Heart left ventricle (tissue), 13 donors: Measurements from ENCODE around the gene DNAH3.

ENCODE experiments used
- POLR2A ChIP-seq, 2 donors: fragments of 450-650 bp; IDR thresholded peaks; one replicate each; pipeline ENCODE4 v1.6.1; 2017; ENCODE audit warnings: antibody characterized with exemption in 2 of 2, mild to moderate bottlenecking in 2 of 2, moderate library complexity in 2 of 2
- TF ChIP-seq, protein P1 (sequence below), 12 donors: fragments of 200-600 bp; sonication (generic) in 4 of 12; IDR thresholded peaks; one replicate each; pipeline versions ENCODE4 v1.5.0 to v1.8.0; 2018 to 2022; ENCODE audit warnings: antibody characterized with exemption in 12 of 12, mild to moderate bottlenecking in 5 of 12
- donor health status: ischemic (EF 13 %, LVEDD 7.1; RV severe dilation, severe dysfunction).
- donor health status: DM: no; HTN: yes; CAD: no.
- donor health status: DM: no; HTN: no; CAD: no.
- donor health status: ischemic (EF 25% LVEDD 6.9; RV normal size, moderate dysfunction).
- donor health status: ischemic (EF 25% LVEDD 5.7; RV mildly dilated, moderate dysfunction).
- donor health status: ischemic (EF 35%, LVEDD 5.7; RV mildly dilated, moderate dysfunction).
- donor health status: nonischemic (EF 11% LVEDD 7.7; RV severe dilation, severe dysfunction).
- donor health status: DM: yes; HTN: yes; CAD: no.
- donor health status: PGD.
- donor health status: ischemic (EF 29% LVEDD 5.4; RV normal size, mild dysfunction).
- donor health status: nonischemic (EF 23%, LVEDD 6.1; RV moderate dilation, normal function).

DNA sequence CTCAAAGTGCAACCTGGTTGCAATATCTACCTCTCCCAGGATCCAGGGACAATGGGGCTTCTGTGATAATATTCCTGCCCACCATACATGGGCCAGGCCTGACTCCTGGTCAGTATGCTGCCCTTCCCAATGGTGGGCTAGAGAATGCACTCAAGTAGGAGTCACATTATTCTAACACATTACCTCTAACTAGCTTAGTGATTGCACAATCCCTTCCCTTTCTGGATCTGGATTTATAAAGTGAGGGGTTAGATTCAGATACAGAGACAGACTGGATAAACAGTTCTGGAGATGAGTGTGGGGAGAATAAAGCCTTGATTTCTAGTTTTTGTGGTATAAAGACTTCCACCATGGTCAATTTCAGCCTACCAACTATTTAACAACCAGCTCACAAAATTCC, 217.1 kb downstream of the DNAH3 start:
- no peak for TF ChIP-seq POLR2A (IDR thresholded peaks at IDR 0.05)
- TF ChIP-seq, protein P1, sequence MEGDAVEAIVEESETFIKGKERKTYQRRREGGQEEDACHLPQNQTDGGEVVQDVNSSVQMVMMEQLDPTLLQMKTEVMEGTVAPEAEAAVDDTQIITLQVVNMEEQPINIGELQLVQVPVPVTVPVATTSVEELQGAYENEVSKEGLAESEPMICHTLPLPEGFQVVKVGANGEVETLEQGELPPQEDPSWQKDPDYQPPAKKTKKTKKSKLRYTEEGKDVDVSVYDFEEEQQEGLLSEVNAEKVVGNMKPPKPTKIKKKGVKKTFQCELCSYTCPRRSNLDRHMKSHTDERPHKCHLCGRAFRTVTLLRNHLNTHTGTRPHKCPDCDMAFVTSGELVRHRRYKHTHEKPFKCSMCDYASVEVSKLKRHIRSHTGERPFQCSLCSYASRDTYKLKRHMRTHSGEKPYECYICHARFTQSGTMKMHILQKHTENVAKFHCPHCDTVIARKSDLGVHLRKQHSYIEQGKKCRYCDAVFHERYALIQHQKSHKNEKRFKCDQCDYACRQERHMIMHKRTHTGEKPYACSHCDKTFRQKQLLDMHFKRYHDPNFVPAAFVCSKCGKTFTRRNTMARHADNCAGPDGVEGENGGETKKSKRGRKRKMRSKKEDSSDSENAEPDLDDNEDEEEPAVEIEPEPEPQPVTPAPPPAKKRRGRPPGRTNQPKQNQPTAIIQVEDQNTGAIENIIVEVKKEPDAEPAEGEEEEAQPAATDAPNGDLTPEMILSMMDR (IDR thresholded peaks at IDR 0.05), result no peak
